Activated effector memory CD4-positive, alpha-beta T cell treated with anti-CD3 and anti-CD28 coated beads, Interleukin-2, amount 50 U/mL, for 16 hours (primary cell): ENCODE data around the gene ZNF467.

ENCODE experiments used
- DNase-seq: peaks from one replicate; pipeline ENCODE4 v3.0.0-alpha.2; 2020

The ZNF467 gene

DNA sequence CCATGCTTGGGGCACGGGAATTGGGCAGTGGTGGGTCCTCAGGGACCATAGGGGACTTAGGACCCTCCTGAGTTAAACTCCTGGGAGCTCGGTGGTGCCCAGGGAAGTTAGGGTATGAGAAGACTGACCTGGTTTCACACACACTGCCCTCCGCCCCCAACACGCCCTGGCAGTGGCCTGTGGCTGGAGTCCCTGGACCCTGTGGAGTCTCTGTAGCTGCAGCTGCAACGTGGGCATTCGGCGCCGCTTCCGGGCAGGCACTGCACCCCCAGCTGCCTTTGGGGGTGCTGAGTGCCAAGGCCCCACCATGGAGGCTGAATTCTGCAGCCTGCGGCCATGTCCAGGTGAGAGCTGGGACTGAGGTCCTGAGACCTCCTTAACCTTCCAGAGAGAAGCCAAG lies 34.9 kb upstream of the ZNF467 start:
- DNase-seq, result no peak

DNA sequence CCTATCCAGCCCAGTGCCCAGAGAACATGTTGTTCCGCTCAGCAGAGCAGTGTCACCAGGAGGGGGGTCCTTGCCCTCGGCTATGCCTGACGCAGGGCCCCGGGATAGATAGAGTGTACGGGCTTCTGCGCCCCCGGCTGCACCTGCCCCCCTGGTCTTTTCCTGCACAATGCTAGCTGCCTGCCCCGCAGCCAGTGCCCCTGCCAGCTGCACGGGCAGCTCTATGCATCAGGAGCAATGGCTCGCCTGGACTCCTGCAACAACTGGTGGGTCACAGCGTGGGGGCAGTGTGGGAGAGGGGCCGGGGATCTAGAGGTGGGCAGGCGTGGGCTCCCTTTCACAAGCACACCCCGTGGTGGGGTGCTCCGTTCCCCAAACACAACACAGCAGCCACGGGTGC lies 33.3 kb upstream of the ZNF467 start:
- DNase-seq, result no peak

DNA sequence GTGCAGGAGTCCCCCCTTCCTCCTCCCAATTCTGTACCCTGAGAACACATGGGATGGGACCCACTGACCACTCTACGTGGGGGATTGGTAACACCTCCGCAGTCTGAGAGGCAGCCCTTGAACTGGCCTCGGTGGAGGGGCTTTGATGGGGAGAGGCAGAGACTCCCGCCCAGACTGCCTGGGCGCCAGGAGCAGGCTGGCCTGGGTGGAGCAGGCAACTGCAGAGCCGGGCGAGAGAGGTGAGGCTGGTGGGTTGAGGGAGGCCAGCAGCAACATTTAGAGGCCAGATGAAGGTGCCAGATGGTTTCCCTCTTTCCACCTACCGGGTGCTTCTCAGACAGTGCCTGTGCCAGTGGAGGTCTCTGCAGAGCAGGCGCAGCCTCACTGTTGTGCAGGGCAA lies 30.7 kb upstream of the ZNF467 start:
- DNase-seq, result no peak

DNA sequence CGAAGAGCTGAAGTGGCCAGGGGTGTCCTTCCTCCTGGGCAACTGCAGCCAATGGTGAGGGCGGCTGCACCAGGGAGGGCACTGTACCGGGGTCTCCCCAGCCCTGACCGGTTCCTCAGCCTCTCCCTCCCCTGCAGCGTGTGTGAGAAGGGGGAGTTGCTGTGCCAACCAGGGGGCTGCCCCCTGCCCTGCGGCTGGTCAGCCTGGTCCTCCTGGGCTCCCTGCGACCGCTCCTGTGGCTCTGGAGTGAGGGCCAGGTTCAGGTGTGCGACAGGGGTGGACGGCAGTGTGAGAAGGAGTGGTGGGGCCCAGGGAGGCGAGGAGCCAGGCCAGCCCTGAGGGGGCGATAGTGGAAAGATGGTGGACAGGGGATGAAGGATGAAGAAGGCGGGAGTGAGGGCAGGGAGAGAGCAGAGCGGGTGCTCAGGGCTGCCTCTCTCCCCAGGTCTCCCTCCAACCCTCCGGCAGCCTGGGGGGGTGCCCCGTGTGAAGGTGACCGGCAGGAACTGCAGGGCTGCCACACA lies 30.2 kb upstream of the ZNF467 start:
- DNase-seq, result no peak

DNA sequence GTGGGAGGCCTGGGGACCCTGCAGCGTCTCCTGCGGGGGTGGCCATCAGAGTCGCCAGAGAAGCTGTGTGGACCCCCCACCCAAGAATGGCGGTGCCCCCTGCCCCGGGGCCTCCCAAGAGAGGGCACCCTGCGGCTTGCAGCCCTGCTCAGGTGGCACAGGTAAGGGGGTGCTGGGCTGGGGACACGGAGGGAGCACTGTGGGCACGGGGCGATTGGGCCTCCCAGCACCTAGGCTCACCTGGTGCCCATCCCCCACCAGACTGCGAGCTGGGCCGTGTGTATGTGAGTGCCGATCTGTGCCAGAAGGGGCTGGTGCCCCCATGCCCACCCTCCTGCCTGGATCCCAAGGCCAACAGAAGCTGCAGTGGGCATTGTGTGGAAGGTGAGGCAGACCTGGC lies 29.6 kb upstream of the ZNF467 start:
- DNase-seq, result no peak

DNA sequence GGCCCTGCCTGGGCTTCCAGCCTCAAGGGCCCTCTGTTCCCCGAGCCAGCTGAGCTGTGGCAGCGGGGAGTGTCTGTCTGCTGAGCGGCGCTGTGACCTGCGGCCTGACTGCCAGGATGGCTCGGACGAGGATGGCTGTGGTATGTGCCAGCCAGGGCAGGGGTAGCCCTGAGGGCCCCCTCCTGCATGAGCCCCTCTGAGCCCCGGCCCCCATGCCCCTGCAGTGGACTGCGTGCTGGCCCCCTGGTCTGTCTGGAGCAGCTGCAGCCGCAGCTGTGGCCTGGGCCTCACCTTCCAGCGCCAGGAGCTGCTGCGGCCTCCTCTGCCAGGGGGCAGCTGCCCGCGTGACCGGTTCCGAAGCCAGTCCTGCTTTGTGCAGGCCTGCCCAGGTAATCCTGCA lies 28.4 kb upstream of the ZNF467 start:
- no peak for DNase-seq

DNA sequence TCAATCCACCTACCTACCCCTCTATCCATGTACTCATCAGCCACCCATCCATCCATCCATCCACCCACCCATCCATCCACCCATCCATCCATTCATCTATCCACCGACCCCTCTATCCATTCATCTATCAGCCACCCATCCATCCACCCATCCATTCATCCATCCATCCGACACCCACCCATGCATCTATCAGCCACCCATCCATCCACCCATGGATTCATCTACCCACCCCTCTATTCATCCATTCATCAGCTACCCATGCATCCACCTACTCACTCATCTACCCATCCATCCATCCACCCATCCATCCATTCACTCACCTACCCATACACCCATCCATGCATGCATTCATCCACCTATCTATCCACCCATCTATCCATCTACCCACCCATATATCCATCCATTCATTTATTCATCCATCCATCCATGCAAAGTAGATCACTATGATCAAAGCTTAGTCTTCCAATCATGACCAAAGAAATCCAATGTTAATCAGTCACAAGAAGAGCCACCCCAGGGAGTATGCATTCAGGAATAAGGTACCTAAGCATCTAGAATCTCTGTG lies 27.7 kb upstream of the ZNF467 start:
- DNase-seq, result no peak

DNA sequence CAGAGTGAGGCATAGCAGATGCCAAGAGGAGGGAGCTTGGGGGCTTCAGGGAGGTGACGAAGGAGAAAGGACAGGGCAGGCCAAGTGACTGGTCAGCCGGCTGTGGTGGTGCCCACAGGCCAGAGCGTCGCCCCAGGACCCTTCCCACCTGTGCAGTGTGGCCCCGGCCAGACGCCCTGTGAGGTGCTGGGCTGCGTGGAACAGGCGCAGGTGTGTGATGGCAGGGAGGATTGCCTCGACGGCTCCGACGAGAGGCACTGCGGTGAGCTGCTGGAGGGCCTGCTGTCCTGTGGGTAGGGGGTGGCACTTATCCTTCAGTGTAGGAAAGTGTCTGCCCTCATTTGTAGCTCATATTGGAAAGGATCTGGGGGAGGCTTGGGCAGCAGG lies 26.8 kb upstream of the ZNF467 start:
- no peak for DNase-seq

DNA sequence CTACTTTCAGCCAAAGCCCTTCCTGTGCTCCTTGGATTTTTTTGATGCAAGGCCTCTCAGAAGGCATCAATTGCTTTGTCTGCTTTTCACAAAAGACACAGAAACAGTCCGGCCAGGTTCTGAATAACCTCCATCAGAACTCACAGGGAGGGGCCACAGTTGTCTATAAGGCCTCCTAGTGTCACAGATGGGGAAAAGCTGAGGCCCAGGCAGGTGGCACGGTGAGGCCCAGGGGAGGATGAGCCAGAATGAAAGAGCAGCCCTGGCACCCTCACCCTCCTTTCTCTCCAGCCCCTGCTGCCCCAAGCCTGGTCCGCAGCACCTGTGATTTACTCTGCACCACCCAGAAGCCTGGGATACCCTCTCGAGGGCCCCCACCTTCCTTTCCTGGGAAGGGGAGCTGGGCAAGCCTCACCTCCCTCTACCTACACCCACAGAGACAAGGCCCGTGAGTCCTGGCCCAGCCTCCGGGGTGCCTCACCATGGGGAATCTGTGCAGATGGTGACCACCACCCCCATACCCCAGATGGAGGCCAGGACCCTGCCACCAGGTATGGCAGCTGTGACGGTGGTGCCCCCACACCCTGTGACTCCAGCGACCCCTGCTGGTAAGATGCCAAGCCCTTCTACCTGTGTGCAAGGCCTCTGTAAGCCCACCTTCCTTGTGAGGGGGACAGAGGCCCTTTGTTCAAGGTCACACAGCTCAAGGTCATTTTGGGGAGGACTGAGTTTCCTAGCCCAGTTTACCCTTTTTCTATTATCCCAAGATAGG lies 26.2 kb upstream of the ZNF467 start:
- peak; percentile 84 for DNase-seq

DNA sequence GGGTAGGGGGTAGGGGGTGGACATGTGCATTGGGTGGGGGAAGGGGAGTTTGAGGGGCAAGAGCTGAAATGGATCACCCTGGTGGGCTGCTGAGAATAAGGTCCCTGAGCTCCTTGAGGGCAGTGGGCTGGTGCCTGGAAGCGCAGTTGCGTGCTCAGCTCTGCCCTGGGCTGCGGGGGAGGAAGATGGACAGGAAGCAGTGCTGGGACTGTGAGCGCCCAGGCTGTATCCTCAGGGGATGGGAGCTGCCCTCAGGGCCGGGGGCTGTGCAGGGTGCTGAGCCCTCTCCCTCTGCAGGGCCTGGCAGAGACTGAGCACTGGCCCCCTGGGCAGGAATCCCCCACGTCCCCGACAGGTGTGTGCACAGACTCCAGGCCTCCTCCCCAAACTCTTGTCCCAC lies 24.4 kb upstream of the ZNF467 start:
- no peak for DNase-seq

DNA sequence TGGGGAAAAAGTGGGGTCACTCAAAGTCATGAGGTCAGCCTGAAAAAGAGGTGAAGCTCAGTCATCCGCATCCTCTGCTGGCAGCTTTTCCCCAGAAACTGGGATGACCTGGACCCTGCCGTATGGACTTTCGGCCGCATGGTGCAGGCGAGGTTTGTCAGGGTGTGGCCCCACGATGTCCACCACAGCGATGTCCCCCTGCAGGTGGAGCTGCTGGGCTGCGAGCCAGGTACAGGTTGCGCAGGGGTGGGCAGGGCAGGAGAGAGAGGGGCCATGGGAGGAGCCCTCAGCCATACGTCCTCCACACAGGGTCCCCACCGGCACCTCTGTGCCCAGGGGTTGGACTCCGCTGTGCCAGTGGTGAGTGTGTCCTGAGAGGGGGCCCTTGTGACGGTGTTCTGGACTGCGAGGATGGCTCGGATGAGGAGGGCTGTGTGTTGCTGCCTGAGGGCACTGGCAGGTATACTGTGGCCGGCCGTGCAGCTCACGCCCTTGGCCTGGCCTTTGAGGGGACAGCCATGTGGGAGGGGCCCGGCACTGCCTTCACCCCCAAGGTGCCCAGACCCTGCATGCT lies 23.0 kb upstream of the ZNF467 start:
- no peak for DNase-seq

DNA sequence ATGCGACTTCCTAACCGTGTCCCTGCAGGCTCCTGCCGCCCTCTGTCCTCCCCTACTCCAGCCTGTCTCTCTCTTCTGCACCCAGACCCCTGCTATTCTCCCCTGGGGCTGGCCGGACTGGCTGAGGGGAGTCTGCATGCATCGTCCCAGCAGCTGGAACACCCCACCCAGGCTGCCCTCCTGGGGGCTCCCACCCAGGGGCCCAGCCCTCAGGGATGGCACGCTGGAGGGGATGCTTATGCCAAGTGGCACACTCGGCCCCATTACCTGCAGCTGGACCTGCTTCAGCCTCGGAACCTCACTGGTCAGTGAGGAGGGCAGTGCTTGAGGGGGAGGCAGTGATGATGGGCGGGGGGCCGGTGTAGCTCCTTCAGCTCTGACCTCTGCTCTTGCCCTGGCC lies 21.7 kb upstream of the ZNF467 start:
- no peak for DNase-seq

DNA sequence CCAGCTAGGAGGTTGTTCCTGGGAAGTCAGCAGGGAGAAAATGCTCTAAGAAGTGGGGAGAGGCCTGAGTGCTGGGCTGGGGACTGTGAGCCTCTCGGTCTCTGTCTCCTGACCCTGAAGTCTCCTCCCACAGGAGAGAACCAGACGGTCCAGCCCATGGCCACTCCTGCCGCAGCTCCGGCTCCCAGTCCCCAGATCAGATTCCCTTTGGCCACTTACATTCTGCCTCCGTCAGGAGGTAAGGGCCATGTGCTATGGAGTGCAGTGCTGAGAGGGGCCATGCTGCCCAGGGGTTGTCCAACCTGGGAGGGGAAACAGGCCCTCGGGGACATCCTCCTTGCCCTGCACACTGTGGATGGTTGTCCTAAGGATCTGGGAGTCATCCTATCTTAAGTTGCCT lies 21.3 kb upstream of the ZNF467 start:
- DNase-seq, result no peak

DNA sequence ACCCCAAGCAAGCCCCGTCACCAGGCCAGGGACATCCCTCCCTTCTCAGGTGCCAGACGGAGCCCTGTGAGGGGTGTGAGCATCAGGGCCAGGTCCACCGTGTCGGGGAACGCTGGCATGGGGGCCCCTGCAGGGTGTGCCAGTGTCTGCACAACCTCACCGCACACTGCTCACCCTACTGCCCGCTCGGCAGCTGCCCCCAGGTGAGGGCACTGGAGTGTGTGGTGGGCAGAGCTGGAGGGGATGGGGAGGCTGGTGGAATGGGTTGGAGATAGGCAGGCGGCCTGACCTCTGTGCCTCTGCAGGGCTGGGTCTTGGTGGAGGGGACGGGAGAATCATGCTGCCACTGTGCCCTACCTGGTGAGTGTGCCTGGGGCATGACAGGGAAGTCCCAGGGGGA lies 19.9 kb upstream of the ZNF467 start:
- DNase-seq, result no peak

DNA sequence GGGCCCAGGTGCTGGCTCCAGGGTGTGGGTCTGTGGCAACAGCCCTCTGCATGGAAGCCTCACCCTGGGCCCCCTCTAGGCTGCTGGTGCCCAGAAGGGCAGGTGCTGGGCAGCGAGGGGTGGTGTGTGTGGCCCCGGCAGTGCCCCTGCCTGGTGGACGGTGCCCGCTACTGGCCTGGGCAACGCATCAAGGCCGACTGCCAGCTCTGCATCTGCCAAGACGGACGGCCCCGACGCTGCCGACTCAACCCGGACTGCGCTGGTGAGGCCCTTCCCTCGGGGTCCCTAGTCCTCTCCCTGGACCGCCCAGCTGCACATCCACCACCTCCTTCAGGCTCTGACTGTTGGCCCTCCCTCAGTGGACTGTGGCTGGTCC lies 18.8 kb upstream of the ZNF467 start:
- DNase-seq, result no peak

DNA sequence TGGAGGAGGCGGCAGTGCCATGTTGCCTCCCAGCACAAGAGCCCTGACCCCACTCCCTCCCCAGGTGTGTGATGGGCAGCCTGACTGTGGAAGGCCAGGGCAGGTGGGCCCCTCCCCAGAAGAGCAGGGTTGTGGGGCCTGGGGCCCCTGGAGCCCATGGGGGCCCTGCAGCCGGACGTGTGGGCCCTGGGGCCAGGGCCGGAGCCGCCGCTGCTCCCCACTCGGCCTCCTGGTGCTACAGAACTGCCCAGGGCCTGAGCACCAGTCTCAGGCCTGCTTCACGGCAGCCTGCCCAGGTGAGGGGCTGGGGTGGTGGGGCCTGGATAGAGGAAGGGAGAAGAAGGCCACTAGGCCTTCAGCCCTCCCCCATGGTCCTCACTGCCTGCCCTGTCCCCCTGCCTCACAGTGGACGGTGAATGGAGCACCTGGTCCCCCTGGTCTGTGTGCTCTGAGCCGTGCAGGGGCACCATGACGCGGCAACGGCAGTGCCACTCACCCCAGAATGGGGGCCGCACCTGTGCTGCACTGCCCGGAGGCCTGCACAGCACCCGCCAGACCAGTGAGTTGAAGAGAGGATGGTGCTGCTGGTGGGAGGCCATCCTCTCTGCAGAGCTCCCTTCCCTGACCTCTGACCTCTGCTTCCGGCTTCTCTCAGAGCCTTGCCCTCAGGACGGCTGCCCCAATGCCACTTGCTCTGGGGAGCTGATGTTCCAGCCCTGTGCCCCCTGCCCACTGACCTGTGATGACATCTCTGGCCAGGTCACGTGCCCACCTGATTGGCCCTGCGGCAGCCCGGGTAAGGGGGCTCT lies 18.2 kb upstream of the ZNF467 start:
- no peak for DNase-seq

DNA sequence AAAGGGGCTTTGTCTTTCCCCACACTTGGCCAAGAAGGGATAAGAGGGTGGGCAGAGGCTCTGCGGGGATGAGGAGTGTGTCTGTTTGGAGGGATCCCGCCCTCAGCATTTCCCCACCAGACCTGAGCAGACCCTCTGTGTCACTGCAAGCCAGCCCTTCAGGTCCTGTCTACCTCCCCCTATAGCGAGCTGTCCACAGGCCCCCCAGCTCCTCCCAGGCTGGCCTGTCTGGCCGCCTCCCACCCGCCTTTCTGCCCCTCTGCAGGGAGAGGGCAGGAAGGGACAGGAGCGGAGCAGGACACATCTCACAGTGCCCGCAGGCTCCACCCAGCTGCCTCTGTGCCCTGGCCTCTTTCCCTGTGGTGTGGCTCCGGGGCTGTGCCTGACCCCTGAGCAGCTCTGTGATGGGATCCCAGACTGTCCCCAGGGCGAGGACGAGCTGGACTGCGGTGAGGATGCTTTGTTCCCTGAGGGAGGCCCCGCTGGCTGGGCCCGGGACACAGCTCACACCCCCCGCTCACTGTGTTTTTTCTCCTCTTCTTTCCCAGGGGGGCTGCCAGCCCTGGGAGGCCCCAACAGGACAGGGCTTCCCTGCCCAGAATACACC lies 17.5 kb upstream of the ZNF467 start:
- DNase-seq, result no peak

DNA sequence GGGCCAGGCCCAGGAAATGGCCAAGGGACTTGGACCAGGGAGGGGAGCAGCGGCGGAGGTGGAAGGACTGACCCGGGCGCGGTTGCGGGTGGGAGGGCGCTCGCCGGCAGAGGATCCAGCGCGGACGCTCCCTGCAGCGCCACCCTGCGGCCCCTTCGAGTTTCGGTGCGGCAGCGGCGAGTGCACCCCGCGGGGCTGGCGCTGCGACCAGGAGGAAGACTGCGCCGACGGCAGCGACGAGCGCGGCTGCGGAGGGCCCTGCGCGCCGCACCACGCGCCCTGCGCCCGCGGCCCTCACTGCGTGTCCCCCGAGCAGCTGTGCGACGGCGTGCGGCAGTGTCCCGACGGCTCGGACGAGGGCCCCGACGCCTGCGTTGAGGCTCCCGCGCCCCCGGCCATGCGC lies 16.8 kb upstream of the ZNF467 start:
- peak; percentile 71 for DNase-seq

DNA sequence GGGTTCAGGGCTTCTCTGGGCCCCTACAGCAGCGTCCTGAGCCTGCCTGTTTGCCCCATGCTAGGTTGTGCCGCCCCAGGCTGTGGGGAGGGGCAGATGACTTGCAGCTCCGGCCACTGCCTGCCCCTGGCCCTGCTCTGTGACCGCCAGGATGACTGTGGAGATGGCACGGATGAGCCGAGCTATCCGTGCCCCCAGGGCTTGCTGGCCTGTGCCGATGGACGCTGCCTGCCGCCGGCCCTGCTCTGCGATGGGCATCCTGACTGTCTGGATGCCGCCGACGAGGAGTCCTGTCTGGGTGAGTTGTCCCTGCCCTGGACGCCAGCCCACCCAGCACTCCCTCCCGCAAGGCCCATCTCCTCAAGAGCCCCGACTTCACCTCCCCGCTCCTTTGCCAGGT lies 15.7 kb upstream of the ZNF467 start:
- DNase-seq, result no peak

DNA sequence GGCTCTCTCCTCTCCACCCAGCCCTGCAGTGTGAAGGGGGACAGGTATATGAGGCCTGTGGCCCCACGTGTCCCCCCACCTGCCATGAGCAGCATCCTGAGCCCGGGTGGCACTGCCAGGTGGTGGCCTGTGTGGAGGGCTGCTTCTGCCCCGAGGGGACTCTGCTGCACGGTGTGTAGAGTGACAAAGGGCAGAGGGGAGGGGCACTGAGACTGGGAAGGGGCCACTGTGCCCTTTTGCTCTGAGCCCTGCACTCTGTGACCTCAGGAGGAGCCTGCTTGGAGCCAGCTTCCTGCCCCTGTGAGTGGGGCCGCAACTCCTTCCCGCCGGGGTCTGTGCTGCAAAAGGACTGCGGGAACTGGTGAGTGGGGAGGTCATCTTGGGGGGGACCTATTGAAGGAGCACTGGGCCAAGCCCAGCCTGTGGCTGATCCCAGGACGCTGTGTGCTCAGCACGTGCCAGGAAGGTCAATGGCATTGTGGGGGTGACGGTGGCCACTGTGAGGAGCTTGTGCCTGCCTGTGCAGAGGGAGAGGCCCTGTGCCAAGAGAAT lies 15.0 kb upstream of the ZNF467 start:
- DNase-seq, result no peak

DNA sequence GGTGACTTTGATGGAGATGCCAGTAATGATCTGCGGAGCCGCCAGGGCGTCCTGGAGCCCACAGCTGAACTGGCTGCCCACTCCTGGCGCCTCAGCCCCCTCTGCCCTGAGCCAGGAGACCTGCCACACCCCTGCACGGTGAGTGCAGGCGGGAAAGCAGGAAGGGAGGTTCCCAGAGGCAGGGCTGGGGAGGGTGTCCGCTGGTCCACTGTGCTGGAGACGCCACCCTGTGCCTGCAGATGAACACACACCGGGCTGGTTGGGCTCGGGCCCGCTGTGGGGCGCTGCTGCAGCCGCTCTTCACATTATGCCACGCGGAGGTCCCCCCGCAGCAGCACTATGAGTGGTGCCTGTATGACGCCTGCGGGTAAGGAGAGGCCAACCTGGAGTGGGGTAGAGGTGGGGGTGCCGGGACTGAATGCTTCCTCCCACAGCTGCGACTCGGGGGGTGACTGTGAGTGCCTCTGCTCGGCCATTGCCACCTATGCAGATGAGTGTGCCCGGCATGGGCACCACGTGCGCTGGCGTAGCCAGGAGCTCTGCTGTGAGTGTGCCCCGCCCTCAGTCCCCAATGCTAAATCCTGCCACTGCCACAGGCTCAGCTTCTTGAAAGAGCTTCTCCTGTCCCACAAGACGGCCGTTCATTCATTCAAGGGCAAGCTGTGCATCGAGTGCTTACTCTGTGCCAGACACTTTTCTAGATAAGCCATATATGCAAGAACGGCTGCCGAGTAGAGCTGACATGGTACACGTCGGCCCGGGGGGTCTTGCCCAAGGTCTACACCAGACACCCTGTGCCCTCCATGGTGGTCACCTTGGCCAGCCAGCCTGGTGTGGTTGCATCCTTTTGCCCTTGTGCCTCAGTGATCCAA lies 14.3 kb upstream of the ZNF467 start:
- DNase-seq, result no peak

DNA sequence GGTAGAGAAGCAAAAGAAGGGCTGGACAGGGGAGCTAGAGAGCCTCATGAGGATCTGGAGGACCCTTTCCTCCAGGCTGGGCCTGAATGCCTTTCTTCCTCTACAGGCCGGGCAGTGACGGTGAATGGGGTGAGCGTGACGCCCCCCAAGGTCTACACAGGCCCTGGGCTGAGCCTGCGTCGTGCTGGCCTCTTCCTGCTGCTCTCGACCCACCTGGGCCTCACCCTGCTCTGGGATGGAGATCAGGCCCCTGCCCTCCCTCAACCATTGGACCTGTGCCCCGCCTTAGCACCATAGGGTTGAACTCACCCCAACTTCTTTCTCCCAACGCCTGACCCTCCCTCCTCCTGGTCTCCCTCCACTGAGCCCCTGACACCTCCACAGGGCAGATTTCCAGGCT lies 12.6 kb upstream of the ZNF467 start:
- DNase-seq, result no peak
